Body of pancreas (tissue), 4 donors: ENCODE data around the gene SLC5A10.

Experiments
- POLR2A ChIP-seq, 3 donors: fragments of 450-650 bp; IDR thresholded peaks; one replicate each; pipeline ENCODE4 v1.6.1; 2016; ENCODE audit warnings: antibody characterized with exemption in 3 of 3, mild to moderate bottlenecking in 2 of 3
- TF ChIP-seq, protein P1 (sequence below), 7 experiments: fragments of 450-650 bp in 4 of 7; fragments of 200-600 bp in 3 of 7; sonication (generic) in 3 of 7; IDR thresholded peaks; one replicate each; pipeline ENCODE4 v1.5.1; 2016 to 2019; ENCODE audit warnings: antibody characterized with exemption in 7 of 7

DNA sequence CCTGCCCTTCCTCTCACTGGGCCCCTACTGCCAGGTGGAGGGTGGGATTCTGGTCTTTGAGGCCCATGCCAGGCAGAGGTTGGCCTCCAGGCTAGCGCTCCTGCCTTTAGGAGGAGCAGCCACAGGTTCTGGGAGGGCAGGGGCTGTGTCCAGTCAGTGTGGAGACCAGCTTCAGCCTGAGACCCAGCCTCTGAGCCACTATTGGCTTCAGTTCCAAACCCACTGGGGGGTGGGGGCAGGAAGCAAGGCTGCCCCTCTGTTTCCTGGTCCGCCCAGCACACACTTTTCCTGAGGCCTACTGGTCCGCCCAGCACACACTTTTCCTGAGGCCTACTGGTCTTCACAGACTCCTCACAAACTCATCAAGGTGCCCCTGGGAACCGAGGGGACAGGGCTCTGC is 16.4 kb downstream of the SLC5A10 start:
- TF ChIP-seq, protein P1, sequence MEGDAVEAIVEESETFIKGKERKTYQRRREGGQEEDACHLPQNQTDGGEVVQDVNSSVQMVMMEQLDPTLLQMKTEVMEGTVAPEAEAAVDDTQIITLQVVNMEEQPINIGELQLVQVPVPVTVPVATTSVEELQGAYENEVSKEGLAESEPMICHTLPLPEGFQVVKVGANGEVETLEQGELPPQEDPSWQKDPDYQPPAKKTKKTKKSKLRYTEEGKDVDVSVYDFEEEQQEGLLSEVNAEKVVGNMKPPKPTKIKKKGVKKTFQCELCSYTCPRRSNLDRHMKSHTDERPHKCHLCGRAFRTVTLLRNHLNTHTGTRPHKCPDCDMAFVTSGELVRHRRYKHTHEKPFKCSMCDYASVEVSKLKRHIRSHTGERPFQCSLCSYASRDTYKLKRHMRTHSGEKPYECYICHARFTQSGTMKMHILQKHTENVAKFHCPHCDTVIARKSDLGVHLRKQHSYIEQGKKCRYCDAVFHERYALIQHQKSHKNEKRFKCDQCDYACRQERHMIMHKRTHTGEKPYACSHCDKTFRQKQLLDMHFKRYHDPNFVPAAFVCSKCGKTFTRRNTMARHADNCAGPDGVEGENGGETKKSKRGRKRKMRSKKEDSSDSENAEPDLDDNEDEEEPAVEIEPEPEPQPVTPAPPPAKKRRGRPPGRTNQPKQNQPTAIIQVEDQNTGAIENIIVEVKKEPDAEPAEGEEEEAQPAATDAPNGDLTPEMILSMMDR (IDR thresholded peaks at IDR 0.05) = no peak
- TF ChIP-seq POLR2A (IDR thresholded peaks at IDR 0.05) = no peak
